Activated CD4-positive, alpha-beta T cell treated with anti-CD3 and anti-CD28 coated beads, Interleukin-2, amount 50 U/mL, for 24 hours (primary cell): ENCODE results near the gene PRKN.

Experiments
- DNase-seq, 2 donors: peaks; one replicate each; pipeline ENCODE4 v3.0.0-alpha.2; 2020; ENCODE audit warnings: low read depth in 1 of 2, low spot score in 1 of 2

The PRKN gene

GRCh38 chr6:162727322-162728182, at the start of gene PRKN, which contains the start of gene PACRG:
Gene PRKN, minus strand, starts transcription at chr6:162727766.
Gene PACRG, plus strand, starts transcription at chr6:162727974.
- DNase-seq, result peak; percentile 91 to 96

GRCh38 chr6:162777091-162777490, 49.5 kb upstream of the PRKN start:
- no peak for DNase-seq

- no peak for DNase-seq
Measured at GRCh38 chr6:162773996-162774395, 46.4 kb upstream of the PRKN start.

- no peak for DNase-seq
Measured at GRCh38 chr6:162772466-162772865, 44.9 kb upstream of the PRKN start.

GRCh38 chr6:162770955-162771354, 43.4 kb upstream of the PRKN start:
- no peak for DNase-seq

GRCh38 chr6:162770136-162770535, 42.6 kb upstream of the PRKN start:
- DNase-seq, result no peak

- no peak for DNase-seq
Measured at GRCh38 chr6:162753775-162754174, 26.2 kb upstream of the PRKN start.

GRCh38 chr6:162751211-162751859, 23.8 kb upstream of the PRKN start:
- no peak for DNase-seq

GRCh38 chr6:162750776-162751175, 23.2 kb upstream of the PRKN start:
- no peak for DNase-seq

- no peak for DNase-seq
Measured at GRCh38 chr6:162736961-162737360, 9.4 kb upstream of the PRKN start.

GRCh38 chr6:162733489-162733888, 5.9 kb upstream of the PRKN start:
- peak in 1 of 2 donors; percentile 5 for DNase-seq

- DNase-seq, result no peak
Measured at GRCh38 chr6:162730502-162730901, 2.9 kb upstream of the PRKN start.

GRCh38 chr6:162728706-162729105, 1.1 kb upstream of the PRKN start:
- no peak for DNase-seq

- DNase-seq, result no peak
Measured at GRCh38 chr6:162728197-162728596, 631 bp upstream of the PRKN start.

GRCh38 chr6:162726947-162727321, 632 bp downstream of the PRKN start:
- DNase-seq, result no peak

GRCh38 chr6:162722633-162723032, 4.9 kb downstream of the PRKN start:
- no peak for DNase-seq

GRCh38 chr6:162722226-162722625, 5.3 kb downstream of the PRKN start:
- DNase-seq, result no peak

GRCh38 chr6:162721404-162721687, 6.2 kb downstream of the PRKN start:
- no peak for DNase-seq

GRCh38 chr6:162719528-162719927, 8.0 kb downstream of the PRKN start:
- no peak for DNase-seq

- DNase-seq, result no peak
Measured at GRCh38 chr6:162715601-162716000, 12.0 kb downstream of the PRKN start.

- no peak for DNase-seq
Measured at GRCh38 chr6:162713974-162714780, 13.4 kb downstream of the PRKN start.

- DNase-seq, result no peak
Measured at GRCh38 chr6:162712694-162713093, 14.9 kb downstream of the PRKN start.
